Measurements from ENCODE around the gene COL4A2.

- no peak for TF ChIP-seq CTCF (IDR thresholded peaks at IDR 0.05 in 4 of 5, conservative IDR thresholded peaks at IDR 0.05 in 1 of 5)
- no peak for TF ChIP-seq POLR2A (IDR thresholded peaks at IDR 0.05)
Measured at GRCh38 chr13:110365876-110366275, 58.8 kb downstream of the COL4A2 start.
